Measurements from ENCODE around the gene SERPINA5. TPM values are rescaled to one million over a fixed set of nuclear protein-coding genes. Genes with fewer than 3 reads are reported as not detected.
"Not testable (repeated sequence)": the region's sequence is repeated elsewhere in the genome, so short reads cannot be mapped to it uniquely, and the experiment has no call there.

SERPINA5 gene
- total RNA-seq, 2 experiments from 2014 or later, result not detected

GRCh38 chr14:94602722-94603121 is 21.5 kb downstream of the SERPINA5 start:
- DNase-seq (no peak), ATAC-seq (no peak)
- H3K4me1 Mint-ChIP-seq (ENCODE audit: low read depth), result no peaks in the 10 kb centered on the region
- CTCF ChIA-PET, result no interaction called here
- H3K9me3 Mint-ChIP-seq, result no peaks in the 10 kb centered on the region
- no peaks in the 10 kb centered on the region for H3K36me3 Mint-ChIP-seq (ENCODE audit: low read depth)
- no peak overlapping the region for H3K27ac Mint-ChIP-seq
- POLR2A ChIA-PET, result no interaction called here
- no peak for TF ChIP-seq CTCF (IDR thresholded peaks at IDR 0.05)
- H3K4me3 Mint-ChIP-seq, result no peak overlapping the region
- H3K27me3 Mint-ChIP-seq, result peaks cover 3% of the 10 kb centered on the region
- intact Hi-C loops (cut with micrococcal nuclease), result no loop called here

- H3K4me3 Mint-ChIP-seq, result no peak overlapping the region
Measured at GRCh38 chr14:94605361-94605760, 24.1 kb downstream of the SERPINA5 start.

GRCh38 chr14:94608966-94609365 is 27.7 kb downstream of the SERPINA5 start:
- H3K27ac Mint-ChIP-seq, POLR2A ChIA-PET, H3K27me3 Mint-ChIP-seq: not testable (repeated sequence)

More at GRCh38 chr14:94605361-94605760, 24.1 kb downstream of the SERPINA5 start:
- no peaks in the 10 kb centered on the region for H3K36me3 Mint-ChIP-seq (ENCODE audit: low read depth)
- H3K9me3 Mint-ChIP-seq, result peaks cover 4% of the 10 kb centered on the region
- intact Hi-C loops (cut with micrococcal nuclease), result no loop called here
- CTCF ChIA-PET, result no interaction called here
- DNase-seq (no peak), ATAC-seq (no peak)
- no peaks in the 10 kb centered on the region for H3K4me1 Mint-ChIP-seq (ENCODE audit: low read depth)
- no peak for TF ChIP-seq CTCF (IDR thresholded peaks at IDR 0.05)
- H3K27me3 Mint-ChIP-seq, result peaks cover 3% of the 10 kb centered on the region
- H3K27ac Mint-ChIP-seq, result no peak overlapping the region
- POLR2A ChIA-PET, result no interaction called here

GRCh38 chr14:94611179-94611578 is 30.0 kb downstream of the SERPINA5 start:
- no peaks in the 10 kb centered on the region for H3K36me3 Mint-ChIP-seq (ENCODE audit: low read depth)
- CTCF ChIA-PET, result no interaction called here
- TF ChIP-seq CTCF (IDR thresholded peaks at IDR 0.05), result no peak
- intact Hi-C loops (cut with micrococcal nuclease), result no loop called here
- H3K27ac Mint-ChIP-seq, result no peak overlapping the region
- H3K4me1 Mint-ChIP-seq (ENCODE audit: low read depth), result no peaks in the 10 kb centered on the region
- no peak overlapping the region for H3K4me3 Mint-ChIP-seq
- ATAC-seq (no peak), DNase-seq (no peak)
- H3K27me3 Mint-ChIP-seq, result no peaks in the 10 kb centered on the region
- POLR2A ChIA-PET, result no interaction called here
- peaks cover 4% of the 10 kb centered on the region for H3K9me3 Mint-ChIP-seq

More at GRCh38 chr14:94608966-94609365, 27.7 kb downstream of the SERPINA5 start:
- DNase-seq; CTCF ChIA-PET; intact Hi-C loops (cut with micrococcal nuclease); H3K4me3 Mint-ChIP-seq; H3K36me3 Mint-ChIP-seq (ENCODE audit: low read depth); H3K4me1 Mint-ChIP-seq (ENCODE audit: low read depth); ATAC-seq; H3K9me3 Mint-ChIP-seq: not testable (repeated sequence)

- H3K4me3 Mint-ChIP-seq, result no peak within 1 kb of the TSS
- ATAC-seq (no peak), DNase-seq (no peak)
- no peaks in the 10 kb centered on the region for H3K27me3 Mint-ChIP-seq
- no peak within 1 kb of the TSS for H3K27ac Mint-ChIP-seq
- ChIA-PET POLR2A (no interaction called here), CTCF (interaction anchor here (0.5 to 0.7 kb wide), 2 partner anchors 30 to 169 kb away, joined by 3 to 5 read pairs; no protein-coding TSS in a partner anchor)
- intact Hi-C loops (cut with micrococcal nuclease), result no loop called here
- H3K9me3 Mint-ChIP-seq, result peaks cover 4% of the 10 kb centered on the region
- no peak for TF ChIP-seq CTCF (IDR thresholded peaks at IDR 0.05)
- no peaks in the 10 kb centered on the region for H3K4me1 Mint-ChIP-seq (ENCODE audit: low read depth)
- H3K36me3 Mint-ChIP-seq (ENCODE audit: low read depth), result no peaks in the 10 kb centered on the region
Measured at GRCh38 chr14:94612174-94612573, 30.9 kb downstream of the SERPINA5 start, which contains the start of gene SERPINA3. Gene SERPINA3, plus strand, starts transcription at chr14:94612391. Its CDS starts 2,051 bp downstream, at chr14:94614442.

Measured in activated CD8-positive, alpha-beta T cell treated with anti-CD3 and anti-CD28 coated beads for 36 hours (primary cell).